ENCODE results near the gene OR2J2.
"Not testable (repeated sequence)": the region's sequence is repeated elsewhere in the genome, so short reads cannot be mapped to it uniquely, and the experiment has no call there.

DNA sequence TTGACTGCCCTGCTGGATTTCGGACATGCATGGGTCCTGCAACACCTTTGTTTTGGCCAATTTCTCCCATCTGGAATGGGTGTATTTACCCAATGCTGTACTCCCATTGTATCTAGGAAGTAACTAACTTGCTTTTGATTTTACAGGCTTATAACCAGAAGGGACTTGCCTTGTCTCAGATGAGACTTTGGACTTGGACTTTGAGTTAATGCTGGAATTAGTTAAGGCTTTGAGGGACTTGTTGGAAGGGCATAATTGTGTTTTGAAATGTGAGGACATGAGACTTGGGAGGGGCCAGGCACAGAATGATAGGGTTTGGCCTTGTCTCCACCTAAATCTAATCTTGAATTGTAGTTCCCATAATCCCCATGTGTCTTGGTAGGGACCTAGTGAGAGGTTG lies 47.3 kb downstream of the OR2J2 start:
- not testable (repeated sequence) for TF ChIP-seq POLR2A (IDR thresholded peaks at IDR 0.05; ENCODE audit: low read length); GATA1 (IDR thresholded peaks at IDR 0.05; ENCODE audit: low read depth, low read length)
